GM12865 (cell line): ENCODE results near the gene NXN.
"Not testable (repeated sequence)": the region's sequence is repeated elsewhere in the genome, so short reads cannot be mapped to it uniquely, and the experiment has no call there.

Experiments
- DNase-seq: peaks from one replicate; pipeline ENCODE4 v3.0.0; 2010; ENCODE audit warnings: low read depth
- H3K4me3 ChIP-seq: 2 replicates; pipeline ENCODE4 v1.5.1; 2011; ENCODE audit warnings: mild to moderate bottlenecking, low read depth, low read length, control low read depth
- TF ChIP-seq, protein P1 (sequence below): IDR thresholded peaks from 2 replicates; pipeline ENCODE4 v1.5.1; 2011; ENCODE audit warnings: low read length, control low read depth, low read depth, inconsistent platforms; ENCODE audit not compliant: insufficient read depth; ENCODE audit errors: missing control alignments

The NXN gene

DNA sequence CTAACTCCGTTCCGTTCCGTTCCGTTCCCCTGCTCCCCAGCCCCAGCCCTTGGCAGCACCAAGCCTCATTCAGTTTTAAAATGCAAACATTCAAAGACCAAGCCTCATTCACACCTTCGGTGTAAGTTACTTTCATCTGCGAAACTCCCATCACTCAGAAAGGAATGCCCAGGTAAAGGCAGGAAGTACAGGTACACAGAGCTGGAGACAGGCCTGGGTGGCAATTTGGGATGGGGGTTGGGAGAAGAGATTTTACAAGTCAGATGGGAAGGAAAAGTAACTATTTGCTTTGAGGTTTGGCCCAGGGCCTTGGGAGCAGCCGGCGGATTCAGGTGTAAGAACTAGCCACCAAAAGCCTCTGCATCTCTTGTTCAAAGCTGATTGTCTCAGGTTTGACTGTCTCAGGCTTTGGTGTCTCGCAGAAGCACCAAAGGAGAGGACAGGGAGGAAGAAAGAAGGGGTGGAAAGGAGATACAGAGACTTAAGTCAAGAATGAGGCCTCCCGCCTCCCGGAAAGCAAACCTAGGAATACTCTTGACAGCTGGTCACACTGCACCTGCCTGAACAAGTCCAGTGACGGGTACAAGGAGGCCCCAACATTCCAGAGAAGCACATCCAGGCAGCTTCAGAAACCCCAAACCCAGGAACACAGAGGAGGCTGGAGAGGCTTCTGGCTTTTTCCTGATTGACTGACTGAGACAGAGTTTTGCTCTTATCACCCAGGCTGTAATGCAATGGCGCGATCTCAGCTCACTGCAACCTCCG, 54.7 kb downstream of the NXN start:
- TF ChIP-seq, protein P1, sequence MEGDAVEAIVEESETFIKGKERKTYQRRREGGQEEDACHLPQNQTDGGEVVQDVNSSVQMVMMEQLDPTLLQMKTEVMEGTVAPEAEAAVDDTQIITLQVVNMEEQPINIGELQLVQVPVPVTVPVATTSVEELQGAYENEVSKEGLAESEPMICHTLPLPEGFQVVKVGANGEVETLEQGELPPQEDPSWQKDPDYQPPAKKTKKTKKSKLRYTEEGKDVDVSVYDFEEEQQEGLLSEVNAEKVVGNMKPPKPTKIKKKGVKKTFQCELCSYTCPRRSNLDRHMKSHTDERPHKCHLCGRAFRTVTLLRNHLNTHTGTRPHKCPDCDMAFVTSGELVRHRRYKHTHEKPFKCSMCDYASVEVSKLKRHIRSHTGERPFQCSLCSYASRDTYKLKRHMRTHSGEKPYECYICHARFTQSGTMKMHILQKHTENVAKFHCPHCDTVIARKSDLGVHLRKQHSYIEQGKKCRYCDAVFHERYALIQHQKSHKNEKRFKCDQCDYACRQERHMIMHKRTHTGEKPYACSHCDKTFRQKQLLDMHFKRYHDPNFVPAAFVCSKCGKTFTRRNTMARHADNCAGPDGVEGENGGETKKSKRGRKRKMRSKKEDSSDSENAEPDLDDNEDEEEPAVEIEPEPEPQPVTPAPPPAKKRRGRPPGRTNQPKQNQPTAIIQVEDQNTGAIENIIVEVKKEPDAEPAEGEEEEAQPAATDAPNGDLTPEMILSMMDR = no peak
- no peak overlapping the region for H3K4me3 ChIP-seq
- no peak for DNase-seq

DNA sequence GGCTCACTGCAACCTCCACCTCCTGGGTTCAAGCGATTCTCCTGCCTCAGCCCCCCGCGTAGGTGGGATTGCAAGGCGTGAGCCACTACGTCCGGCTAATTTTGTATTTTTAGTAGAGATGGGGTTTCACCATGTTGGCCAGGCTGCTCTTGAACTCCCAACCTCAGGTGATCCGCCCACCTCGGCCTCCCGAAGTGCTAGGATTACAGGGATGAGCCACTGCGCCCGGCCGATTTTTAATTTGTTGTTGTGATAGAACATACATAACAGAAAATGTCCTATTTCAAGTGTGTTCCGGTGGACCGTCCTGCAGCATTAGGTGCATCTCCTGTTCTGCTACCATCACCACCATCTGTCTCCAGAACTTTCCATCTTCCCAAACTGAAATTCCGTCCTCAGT, 55.3 kb downstream of the NXN start:
- not testable (repeated sequence) for H3K4me3 ChIP-seq

GRCh38 chr17:923633-924032, 55.9 kb downstream of the NXN start:
- TF ChIP-seq, protein P1 = no peak
- H3K4me3 ChIP-seq = no peak overlapping the region
- no peak for DNase-seq

More for the DNA sequence above, 55.3 kb downstream of the NXN start:
- DNase-seq = not testable (repeated sequence)

DNA sequence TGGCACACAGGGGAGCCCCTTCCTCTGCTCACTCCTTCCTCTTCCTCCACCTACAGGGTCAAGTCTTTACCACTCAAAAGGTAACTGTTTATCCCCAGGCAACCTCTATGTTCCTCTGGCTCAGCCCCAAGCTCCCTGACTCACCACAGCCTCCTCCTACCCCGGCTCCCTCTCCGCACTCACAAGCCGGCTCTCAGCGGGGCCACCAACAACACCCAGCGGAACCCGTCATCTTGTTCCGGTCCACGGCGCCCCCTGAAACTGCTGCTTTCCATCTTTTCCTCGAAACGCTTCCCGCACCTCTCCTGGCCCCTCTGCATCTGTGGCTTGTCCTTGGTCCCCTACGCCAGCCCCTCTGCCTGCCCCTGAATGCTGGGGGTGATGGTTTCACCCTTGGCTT, 58.4 kb downstream of the NXN start:
- TF ChIP-seq, protein P1 = no peak
- no peak overlapping the region for H3K4me3 ChIP-seq
- DNase-seq = no peak

- H3K4me3 ChIP-seq = no peak overlapping the region
- DNase-seq = no peak
- TF ChIP-seq, protein P1 = no peak
These were observed 59.4 kb downstream of the NXN start for GRCh38 chr17:920190-920589.

DNA sequence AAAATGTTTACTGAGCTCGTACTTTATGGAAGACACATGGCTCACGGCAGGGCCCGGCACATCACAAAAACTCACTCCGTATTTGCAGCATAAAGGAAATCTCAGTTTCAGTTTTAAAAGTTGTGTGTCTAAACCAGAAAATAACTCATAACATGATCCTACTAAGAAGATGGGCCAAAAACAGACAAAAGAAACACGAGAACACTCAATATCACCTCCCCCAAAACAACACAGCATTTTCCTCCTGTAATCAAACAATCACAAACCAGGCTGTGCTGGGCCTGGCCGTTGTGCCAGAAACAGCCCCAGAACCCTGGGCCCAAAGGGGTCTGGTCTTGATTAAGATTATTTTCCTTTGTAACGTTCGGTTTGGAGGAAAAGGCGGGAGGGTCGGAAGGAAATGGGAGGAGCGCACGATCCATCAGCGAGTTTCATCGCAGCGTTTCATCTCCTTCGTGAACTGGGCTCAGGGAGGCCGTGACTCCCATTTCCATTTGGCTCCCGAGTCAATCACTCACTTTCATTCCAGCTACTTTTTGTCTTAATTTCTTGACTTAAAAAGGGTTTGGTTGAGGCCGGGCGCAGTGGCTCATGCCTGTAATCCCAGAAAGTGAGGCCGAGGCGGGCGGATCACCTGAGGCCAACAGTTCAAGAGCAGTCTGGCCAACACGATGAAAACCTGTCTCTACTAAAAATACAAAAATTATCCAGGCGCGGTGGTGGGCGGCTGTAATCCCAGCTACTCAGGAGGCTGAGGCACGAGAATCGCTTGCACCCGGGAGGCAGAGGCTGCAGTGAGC, 61.4 kb downstream of the NXN start:
- DNase-seq = no peak
- TF ChIP-seq, protein P1 = no peak
- H3K4me3 ChIP-seq = no peak overlapping the region

DNA sequence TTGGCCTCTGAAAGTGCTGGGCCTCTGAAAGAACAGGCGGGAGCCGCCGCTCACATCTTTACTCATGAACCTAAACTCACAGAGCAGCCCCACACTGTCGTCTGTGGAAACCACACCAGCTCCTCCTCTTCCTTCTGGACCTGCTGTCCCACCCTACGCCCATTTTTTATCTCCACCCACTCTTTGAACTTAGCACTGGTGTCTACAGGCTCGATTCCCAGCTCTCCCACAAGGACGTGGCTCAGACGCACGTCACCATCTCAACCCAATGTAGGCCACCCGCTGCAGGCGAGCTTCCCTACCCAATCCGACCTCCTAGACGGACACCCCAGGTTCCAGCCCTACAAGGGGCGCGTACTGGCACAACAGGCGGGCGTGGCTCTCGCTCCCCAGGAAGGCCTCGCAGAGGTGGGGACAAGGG, 62.2 kb downstream of the NXN start:
- DNase-seq = no peak
- no peak overlapping the region for H3K4me3 ChIP-seq
- TF ChIP-seq, protein P1 = no peak
